Mesodermal cell (in vitro differentiated cells): ENCODE data around the gene MIX23.
"Not testable (repeated sequence)": the region's sequence is repeated elsewhere in the genome, so short reads cannot be mapped to it uniquely, and the experiment has no call there.

Source experiments
- H3K27ac ChIP-seq: 2 replicates; pipeline ENCODE4 v1.7.0; 2013; ENCODE audit warnings: mild to moderate bottlenecking, low read depth, low read length, moderate library complexity; ENCODE audit not compliant: severe bottlenecking
- H3K36me3 ChIP-seq: 2 replicates; pipeline ENCODE4 v1.7.1; 2013; ENCODE audit warnings: mild to moderate bottlenecking, low read length, moderate library complexity; ENCODE audit not compliant: control insufficient read depth, insufficient read depth
- H3K4me1 ChIP-seq: one replicate; pipeline ENCODE4 v1.7.1; 2013; ENCODE audit warnings: mild to moderate bottlenecking, low read length; ENCODE audit not compliant: insufficient read depth, control insufficient read depth, poor library complexity, severe bottlenecking
- H3K4me3 ChIP-seq: 2 replicates; pipeline ENCODE4 v1.7.0; 2013; ENCODE audit warnings: low read length, control low read depth, mild to moderate bottlenecking; ENCODE audit not compliant: insufficient read depth, poor library complexity, severe bottlenecking; ENCODE audit errors: extremely low read depth
- H3K9me3 ChIP-seq: 2 replicates; pipeline ENCODE4 v1.7.1; 2013; ENCODE audit warnings: mild to moderate bottlenecking, low read length, moderate library complexity; ENCODE audit not compliant: control insufficient read depth
- WGBS, 2 experiments: methylation state at CpG; one replicate each; pipeline ENCODE4 v1.1.5; 2013; ENCODE audit warnings: missing lambda C conversion rate in 2 of 2; ENCODE audit not compliant: insufficient coverage in 2 of 2; 5-methylcytosine and 5-hydroxymethylcytosine counted together

The MIX23 gene

GRCh38 chr3:122365582-122366378 is 17.3 kb downstream of the MIX23 start:
- H3K4me3 ChIP-seq, H3K4me1 ChIP-seq, H3K9me3 ChIP-seq, H3K27ac ChIP-seq: not testable (repeated sequence)
- peaks cover 73% of the 10 kb centered on the region for H3K36me3 ChIP-seq
- WGBS, 2 experiments, result 91 to 93% methylated on average over 2 to 6 of the region's 10 CpGs

DNA sequence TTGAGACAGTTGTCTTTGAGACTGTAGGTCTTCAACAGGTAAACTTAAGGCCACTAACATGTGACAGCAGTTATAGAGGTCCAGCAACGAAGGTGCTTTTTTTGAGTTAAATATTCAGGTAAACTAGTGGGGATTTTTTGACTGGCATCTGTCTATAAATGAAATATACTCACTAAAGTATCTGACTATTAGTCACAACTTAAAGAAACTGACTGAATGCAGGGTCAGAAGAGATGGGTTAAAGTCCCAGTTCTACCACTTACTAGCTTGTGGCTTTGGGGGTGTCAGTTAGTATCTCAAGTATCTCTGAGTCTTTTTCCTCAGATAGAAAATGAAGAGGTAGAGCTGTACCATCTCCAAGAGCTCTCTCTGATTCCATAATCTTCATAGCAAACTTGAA is 18.0 kb downstream of the MIX23 start:
- peaks cover 70% of the 10 kb centered on the region for H3K36me3 ChIP-seq
- no peaks in the 10 kb centered on the region for H3K9me3 ChIP-seq

GRCh38 chr3:122364490-122364889 is 18.5 kb downstream of the MIX23 start:
- peaks cover 73% of the 10 kb centered on the region for H3K36me3 ChIP-seq

More for the DNA sequence above, 18.0 kb downstream of the MIX23 start:
- Histone ChIP-seq H3K27ac (no peak overlapping the region), H3K4me3 (no peak overlapping the region), H3K4me1 (no peaks in the 10 kb centered on the region)
- WGBS, 2 experiments, result no CpG with 5 or more reads among the region's 1 CpG

GRCh38 chr3:122362026-122362425 is 21.0 kb downstream of the MIX23 start:
- H3K9me3 ChIP-seq, result no peaks in the 10 kb centered on the region
- peaks cover 66% of the 10 kb centered on the region for H3K36me3 ChIP-seq
- H3K4me1 ChIP-seq, result no peaks in the 10 kb centered on the region
- no peak overlapping the region for H3K27ac ChIP-seq
- 94 to 100% methylated on average over 1 to 2 of the region's 2 CpGs for WGBS, 2 experiments
- no peak overlapping the region for H3K4me3 ChIP-seq

More at GRCh38 chr3:122364490-122364889, 18.5 kb downstream of the MIX23 start:
- Histone ChIP-seq H3K4me3 (no peak overlapping the region), H3K9me3 (no peaks in the 10 kb centered on the region), H3K4me1 (no peaks in the 10 kb centered on the region), H3K27ac (no peak overlapping the region)
- 0% methylated on average over 1 of the region's 2 CpGs; no CpG with 5 or more reads in 1 of the 2 experiments for WGBS, 2 experiments

GRCh38 chr3:122358703-122359032 is 24.4 kb downstream of the MIX23 start:
- no peaks in the 10 kb centered on the region for H3K4me1 ChIP-seq
- WGBS, 2 experiments, result 83 to 93% methylated on average over 2 of the region's 2 CpGs
- peaks cover 39% of the 10 kb centered on the region for H3K36me3 ChIP-seq
- H3K27ac ChIP-seq, result no peak overlapping the region
- H3K9me3 ChIP-seq, result no peaks in the 10 kb centered on the region
- no peak overlapping the region for H3K4me3 ChIP-seq

- H3K36me3 ChIP-seq, result peaks cover 33% of the 10 kb centered on the region
- no peak overlapping the region for H3K4me3 ChIP-seq
- no CpG with 5 or more reads among the region's 2 CpGs for WGBS, 2 experiments
- no peaks in the 10 kb centered on the region for H3K9me3 ChIP-seq
- H3K27ac ChIP-seq, result no peak overlapping the region
- no peaks in the 10 kb centered on the region for H3K4me1 ChIP-seq
Measured at GRCh38 chr3:122357828-122358702, 25.0 kb downstream of the MIX23 start.

DNA sequence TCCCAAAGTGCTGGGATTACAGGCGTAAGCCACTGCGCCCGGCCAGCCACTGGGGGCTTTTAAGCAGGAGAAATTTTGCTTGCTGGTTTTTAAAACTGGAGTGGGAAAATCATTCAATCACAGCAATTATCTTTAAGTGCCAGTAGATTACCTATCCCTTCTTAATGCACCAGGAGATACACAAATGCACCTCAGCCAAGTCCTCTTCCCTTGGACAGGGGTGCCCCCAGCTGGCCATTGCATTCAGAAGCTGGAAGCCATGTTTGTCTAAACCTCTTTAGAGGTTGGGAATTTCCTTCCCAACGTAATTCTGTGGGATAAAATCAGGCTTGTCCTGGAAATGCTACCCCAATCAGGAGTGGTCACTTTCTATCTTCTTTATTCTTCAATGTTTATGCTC is 26.6 kb downstream of the MIX23 start:
- Histone ChIP-seq H3K4me1 (no peaks in the 10 kb centered on the region), H3K27ac (no peak overlapping the region), H3K9me3 (no peaks in the 10 kb centered on the region), H3K4me3 (no peak overlapping the region), H3K36me3 (peaks cover 20% of the 10 kb centered on the region)
- no CpG with 5 or more reads among the region's 4 CpGs for WGBS, 2 experiments

DNA sequence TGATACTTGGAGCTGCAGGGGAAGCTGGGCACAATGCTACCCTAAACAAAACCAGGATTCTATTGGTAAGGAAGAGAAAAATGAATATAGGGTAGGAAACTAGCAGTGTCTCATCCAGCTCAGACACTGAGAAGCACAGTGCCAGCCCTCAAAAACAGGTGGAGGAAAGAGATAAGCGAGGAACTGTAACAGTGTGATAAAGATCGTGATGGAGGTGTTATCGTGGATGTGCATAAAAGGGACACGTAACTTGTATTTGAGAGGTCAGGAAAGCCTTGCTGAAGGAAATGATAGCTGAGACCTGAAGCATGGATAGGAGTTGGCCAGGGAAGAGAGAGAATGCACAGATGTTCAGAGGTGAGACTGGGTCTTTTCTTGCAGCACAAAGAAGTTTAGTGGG is 27.4 kb downstream of the MIX23 start:
- Histone ChIP-seq H3K9me3 (no peaks in the 10 kb centered on the region), H3K27ac (no peak overlapping the region)
- whole genome bisulfite sequencing, 2 experiments, result 68 to 70% methylated on average over 4 of the region's 4 CpGs

GRCh38 chr3:122353893-122354401 is 29.1 kb downstream of the MIX23 start:
- 91 to 100% methylated on average over 1 of the region's 1 CpG for WGBS, 2 experiments
- Histone ChIP-seq H3K4me3 (no peak overlapping the region), H3K36me3 (peaks cover 8% of the 10 kb centered on the region)

More for the DNA sequence above, 27.4 kb downstream of the MIX23 start:
- Histone ChIP-seq H3K36me3 (peaks cover 12% of the 10 kb centered on the region), H3K4me3 (no peak overlapping the region), H3K4me1 (no peaks in the 10 kb centered on the region)

DNA sequence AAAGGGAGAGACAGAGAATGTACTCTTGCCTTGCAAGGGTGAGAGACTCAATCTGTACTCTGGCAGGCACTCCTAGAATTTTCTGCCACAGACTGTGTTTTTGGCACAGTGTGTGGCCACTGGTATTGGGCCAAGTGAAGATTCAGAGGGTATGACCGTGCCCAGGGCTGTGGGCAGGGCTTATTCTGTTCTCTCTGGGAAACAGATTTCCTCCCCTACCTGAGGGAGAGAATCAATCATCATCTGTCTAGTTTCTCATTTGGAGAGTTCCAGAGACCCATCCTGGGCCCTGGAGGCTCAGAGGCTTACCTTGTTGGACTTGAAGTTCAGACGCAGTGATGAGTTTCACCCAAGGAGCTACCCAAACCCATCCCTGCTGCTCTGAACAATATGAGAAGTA is 29.8 kb downstream of the MIX23 start:
- Histone ChIP-seq H3K9me3 (no peaks in the 10 kb centered on the region), H3K27ac (no peak overlapping the region), H3K4me3 (no peak overlapping the region), H3K36me3 (peaks cover 3% of the 10 kb centered on the region), H3K4me1 (no peaks in the 10 kb centered on the region)
- WGBS, 2 experiments, result 93 to 100% methylated on average over 2 of the region's 2 CpGs

More at GRCh38 chr3:122353893-122354401, 29.1 kb downstream of the MIX23 start:
- Histone ChIP-seq H3K4me1 (no peaks in the 10 kb centered on the region), H3K9me3 (no peaks in the 10 kb centered on the region), H3K27ac (no peak overlapping the region)
